Fibroblast of lung (primary cell): Measurements from ENCODE around the gene SEC61B. TPM values are rescaled to one million over a fixed set of nuclear protein-coding genes. Genes with fewer than 3 reads are reported as not detected.

Experiments
- DNase-seq, 2 donors: peaks; one replicate each; pipeline versions ENCODE4 v3.0.0 to v3.0.0-alpha.2; 2010; ENCODE audit warnings: low read depth in 2 of 2
- H2AFZ ChIP-seq: 2 replicates; pipeline ENCODE4 v1.5.1; 2012; ENCODE audit warnings: low read length, control low read depth, inconsistent platforms
- H3K27ac ChIP-seq: 2 replicates; pipeline ENCODE4 v1.5.1; 2011; ENCODE audit warnings: low read length, control low read depth; ENCODE audit not compliant: insufficient read depth
- H3K27me3 ChIP-seq: 2 replicates; pipeline ENCODE4 v1.5.1; 2011; ENCODE audit warnings: mild to moderate bottlenecking, low read length; ENCODE audit not compliant: control insufficient read depth, insufficient read depth
- H3K36me3 ChIP-seq: 2 replicates; pipeline ENCODE4 v1.5.1; 2011; ENCODE audit warnings: low read length; ENCODE audit not compliant: control insufficient read depth, insufficient read depth
- H3K4me1 ChIP-seq: 2 replicates; pipeline ENCODE4 v1.5.1; 2011; ENCODE audit warnings: low read length; ENCODE audit not compliant: control insufficient read depth, insufficient read depth; ENCODE audit errors: extremely low read depth
- H3K4me2 ChIP-seq: 2 replicates; pipeline ENCODE4 v1.5.1; 2011; ENCODE audit warnings: low read length, control low read depth; ENCODE audit not compliant: insufficient read depth; ENCODE audit errors: extremely low read depth
- H3K4me3 ChIP-seq, 4 experiments: fragments of 200-600 bp in 1 of 4; sonication (generic) in 1 of 4; replicated peaks in 1 of 4; 2 replicates each; pipeline ENCODE4 v1.5.1; 2011 to 2016; ENCODE audit warnings: low read length in 4 of 4, low read depth in 3 of 4, mild to moderate bottlenecking in 3 of 4, control low read depth in 2 of 4, inconsistent platforms in 1 of 4, mixed read lengths in 1 of 4; ENCODE audit not compliant: insufficient read depth in 1 of 4; ENCODE audit errors: control extremely low read depth in 1 of 4
- H3K79me2 ChIP-seq: 2 replicates; pipeline ENCODE4 v1.5.1; 2012; ENCODE audit warnings: mild to moderate bottlenecking, low read length, inconsistent platforms; ENCODE audit not compliant: control insufficient read depth, insufficient read depth
- H3K9ac ChIP-seq: 2 replicates; pipeline ENCODE4 v1.5.1; 2011; ENCODE audit warnings: mild to moderate bottlenecking, low read length, control low read depth; ENCODE audit not compliant: insufficient read depth
- H3K9me3 ChIP-seq: 2 replicates; pipeline ENCODE4 v1.5.1; 2012; ENCODE audit warnings: low read depth, low read length; ENCODE audit not compliant: control insufficient read depth, insufficient read depth
- H4K20me1 ChIP-seq: 2 replicates; pipeline ENCODE4 v1.5.1; 2011; ENCODE audit warnings: low read length; ENCODE audit not compliant: control insufficient read depth, insufficient read depth; ENCODE audit errors: extremely low read depth
- EZH2 ChIP-seq: IDR thresholded peaks from 2 replicates; pipeline ENCODE4 v1.5.1; 2012; ENCODE audit warnings: low read length, control low read depth, mild to moderate bottlenecking; ENCODE audit errors: missing control alignments
- polyA plus RNA-seq, 2 donors: library from polyadenylated mRNA; depleted of rRNA in 1 of 2; stranded (reverse) in 1 of 2; unstranded in 1 of 2; fragments of >200 nt; gene quantifications; 2 replicates each; pipeline ENCODE4 v1.2.1, GENCODE V29; 2011 to 2012; ENCODE audit warnings: missing spikeins in 1 of 2
- total RNA-seq: library from RNA; depleted of rRNA; stranded (reverse); fragments of >200 nt; gene quantifications from 2 replicates; pipeline ENCODE4 v1.2.1, GENCODE V29; 2014
- TF ChIP-seq, protein P1 (sequence below), 2 donors: IDR thresholded peaks in 1 of 2; conservative IDR thresholded peaks in 1 of 2; 1 replicate in 1 of 2; 2 replicates in 1 of 2; pipeline ENCODE4 v1.5.1; 2011 to 2012; ENCODE audit warnings: low read length in 2 of 2, control low read depth in 1 of 2, inconsistent platforms in 1 of 2, low read depth in 1 of 2, mild to moderate bottlenecking in 1 of 2

SEC61B gene
- total and polyA plus RNA-seq, 2 donors (not counting 1 experiment from before 2014, with no cell fraction given), result 58.8 to 213 TPM

DNA sequence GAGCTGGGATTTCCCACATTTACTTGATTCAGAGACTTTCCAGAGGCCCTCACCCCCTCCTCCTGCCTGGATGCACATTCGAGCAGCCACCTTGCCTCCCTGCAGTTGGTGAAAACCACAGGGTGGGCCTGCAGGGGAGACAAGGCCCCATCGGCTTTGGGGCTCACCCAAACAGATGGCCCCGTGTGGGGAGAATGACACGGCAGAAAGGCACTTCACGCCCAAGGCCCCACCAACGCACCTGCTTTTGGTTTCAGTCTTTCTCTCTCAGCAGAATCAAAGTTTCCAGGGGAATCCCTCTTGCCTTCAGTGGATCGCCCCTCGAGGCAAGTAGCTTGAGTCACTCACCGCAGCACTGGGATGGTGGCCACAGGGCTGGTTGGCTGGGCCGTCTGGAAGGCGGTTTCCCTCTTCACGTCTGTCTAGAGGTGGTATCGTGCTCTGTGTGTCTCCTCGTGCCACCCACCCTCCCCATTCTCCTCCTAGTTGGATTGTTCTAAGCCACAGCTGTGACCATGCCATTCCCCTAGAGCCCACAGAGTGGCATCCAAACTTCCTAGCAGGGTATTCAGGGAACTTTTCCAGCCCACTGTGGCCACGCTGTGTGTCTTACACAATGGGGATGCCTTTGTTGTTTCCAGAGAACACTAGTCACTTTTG is 31.8 kb downstream of the SEC61B start:
- no peaks in the 10 kb centered on the region for H4K20me1 ChIP-seq
- peak in 1 of 2 donors; percentile 18 for DNase-seq
- no peaks in the 10 kb centered on the region for H3K36me3 ChIP-seq
- H3K9me3 ChIP-seq, result no peaks in the 10 kb centered on the region
- TF ChIP-seq EZH2, result no peak
- TF ChIP-seq, protein P1, sequence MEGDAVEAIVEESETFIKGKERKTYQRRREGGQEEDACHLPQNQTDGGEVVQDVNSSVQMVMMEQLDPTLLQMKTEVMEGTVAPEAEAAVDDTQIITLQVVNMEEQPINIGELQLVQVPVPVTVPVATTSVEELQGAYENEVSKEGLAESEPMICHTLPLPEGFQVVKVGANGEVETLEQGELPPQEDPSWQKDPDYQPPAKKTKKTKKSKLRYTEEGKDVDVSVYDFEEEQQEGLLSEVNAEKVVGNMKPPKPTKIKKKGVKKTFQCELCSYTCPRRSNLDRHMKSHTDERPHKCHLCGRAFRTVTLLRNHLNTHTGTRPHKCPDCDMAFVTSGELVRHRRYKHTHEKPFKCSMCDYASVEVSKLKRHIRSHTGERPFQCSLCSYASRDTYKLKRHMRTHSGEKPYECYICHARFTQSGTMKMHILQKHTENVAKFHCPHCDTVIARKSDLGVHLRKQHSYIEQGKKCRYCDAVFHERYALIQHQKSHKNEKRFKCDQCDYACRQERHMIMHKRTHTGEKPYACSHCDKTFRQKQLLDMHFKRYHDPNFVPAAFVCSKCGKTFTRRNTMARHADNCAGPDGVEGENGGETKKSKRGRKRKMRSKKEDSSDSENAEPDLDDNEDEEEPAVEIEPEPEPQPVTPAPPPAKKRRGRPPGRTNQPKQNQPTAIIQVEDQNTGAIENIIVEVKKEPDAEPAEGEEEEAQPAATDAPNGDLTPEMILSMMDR (conservative IDR thresholded peaks at IDR 0.05 in 1 of 2, IDR thresholded peaks at IDR 0.05 in 1 of 2; ENCODE audit: low read depth in 1 of 2, low read length in 2 of 2), result no peak
- H3K27me3 ChIP-seq, result no peaks in the 10 kb centered on the region
- no peak overlapping the region for H3K4me2 ChIP-seq
- H3K4me1 ChIP-seq, result no peaks in the 10 kb centered on the region
- H3K79me2 ChIP-seq, result no peaks in the 10 kb centered on the region
- H3K4me3 ChIP-seq, result no peak overlapping the region
- no peak overlapping the region for H3K9ac ChIP-seq
- H2AFZ ChIP-seq, result no peak overlapping the region
- H3K27ac ChIP-seq, result no peak overlapping the region

DNA sequence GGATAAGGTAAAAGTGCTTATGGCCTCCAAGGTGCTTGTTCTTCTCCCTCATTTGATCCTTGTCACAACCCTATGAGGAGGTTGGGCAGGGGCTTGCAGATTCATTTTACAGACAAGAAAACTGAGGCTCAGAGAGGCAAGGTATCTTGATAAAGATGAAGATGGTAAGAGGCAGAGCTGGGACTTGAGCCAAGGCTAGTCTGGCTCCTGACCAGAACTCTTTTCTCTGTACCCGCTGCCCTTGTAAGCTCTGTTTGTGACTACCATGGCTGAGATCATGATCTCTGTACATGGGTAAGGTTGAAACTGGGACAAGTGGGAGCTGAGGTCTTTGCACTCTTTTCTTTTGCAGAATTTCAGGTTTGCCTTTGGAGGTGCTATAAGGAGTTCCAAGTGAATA is 33.6 kb downstream of the SEC61B start:
- Histone ChIP-seq H3K27me3 (no peaks in the 10 kb centered on the region), H2AFZ (no peak overlapping the region)
- TF ChIP-seq, protein P1 (conservative IDR thresholded peaks at IDR 0.05 in 1 of 2, IDR thresholded peaks at IDR 0.05 in 1 of 2; ENCODE audit: low read depth in 1 of 2, low read length in 2 of 2), result no peak
- no peak for TF ChIP-seq EZH2

DNA sequence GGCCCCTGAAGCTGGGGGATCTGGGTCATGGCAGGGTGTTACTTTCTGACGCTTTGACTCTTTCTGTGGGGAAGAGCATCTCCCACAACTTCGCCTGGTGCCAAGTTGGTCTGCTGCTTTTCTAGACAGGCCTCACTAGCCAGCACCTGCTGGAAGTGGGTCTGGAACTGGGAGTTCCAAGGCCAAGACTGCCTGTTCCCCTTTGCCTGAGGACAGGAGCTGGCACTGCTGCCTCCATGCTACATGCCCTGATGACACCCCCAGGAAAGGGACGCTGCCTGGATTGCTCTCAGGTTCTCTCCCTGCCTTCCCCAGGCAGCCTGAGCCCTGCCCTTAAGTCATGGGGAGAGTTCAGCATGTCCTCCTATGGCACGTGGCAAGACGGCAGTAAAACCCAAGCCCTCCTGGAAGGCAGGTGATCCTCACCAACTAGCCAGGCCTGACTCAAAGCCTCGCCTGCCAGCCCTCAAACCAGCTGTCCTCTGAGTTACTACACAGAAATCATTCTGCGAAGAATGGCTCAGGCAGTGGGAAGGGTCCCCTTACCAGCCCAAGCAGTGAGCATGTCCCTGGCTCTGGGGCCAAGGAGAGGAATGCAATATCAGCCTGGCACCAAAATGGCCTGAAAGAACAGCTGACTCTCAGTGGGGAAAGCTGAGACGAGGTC is 35.8 kb downstream of the SEC61B start:
- Histone ChIP-seq H2AFZ (no peak overlapping the region), H4K20me1 (no peaks in the 10 kb centered on the region), H3K4me1 (peaks cover 9% of the 10 kb centered on the region), H3K79me2 (no peaks in the 10 kb centered on the region), H3K27me3 (no peaks in the 10 kb centered on the region), H3K36me3 (no peaks in the 10 kb centered on the region), H3K9ac (no peak overlapping the region), H3K4me3 (no peak overlapping the region), H3K9me3 (no peaks in the 10 kb centered on the region), H3K4me2 (no peak overlapping the region), H3K27ac (no peak overlapping the region)
- no peak for DNase-seq
- TF ChIP-seq, protein P1 (conservative IDR thresholded peaks at IDR 0.05 in 1 of 2, IDR thresholded peaks at IDR 0.05 in 1 of 2; ENCODE audit: low read depth in 1 of 2, low read length in 2 of 2), result no peak
- no peak for TF ChIP-seq EZH2

More for the DNA sequence above, 33.6 kb downstream of the SEC61B start:
- H4K20me1 ChIP-seq, result no peaks in the 10 kb centered on the region
- H3K27ac ChIP-seq, result no peak overlapping the region
- H3K9me3 ChIP-seq, result no peaks in the 10 kb centered on the region
- H3K4me2 ChIP-seq, result no peak overlapping the region
- no peak for DNase-seq
- no peaks in the 10 kb centered on the region for H3K79me2 ChIP-seq
- no peak overlapping the region for H3K9ac ChIP-seq
- no peaks in the 10 kb centered on the region for H3K36me3 ChIP-seq
- H3K4me3 ChIP-seq, result no peak overlapping the region
- H3K4me1 ChIP-seq, result peaks cover 9% of the 10 kb centered on the region
